ENCODE data around the gene CACNA1H.
"Not testable (repeated sequence)": the region's sequence is repeated elsewhere in the genome, so short reads cannot be mapped to it uniquely, and the experiment has no call there.

GRCh38 chr16:1254821-1255220 lies 101.9 kb downstream of the CACNA1H start:
- not testable (repeated sequence) for TF ChIP-seq CTCF (IDR thresholded peaks at IDR 0.05); ZFX (IDR thresholded peaks at IDR 0.05; ENCODE audit: borderline replicate concordance)
